ENCODE results near the gene SUV39H1.

The SUV39H1 gene

DNA sequence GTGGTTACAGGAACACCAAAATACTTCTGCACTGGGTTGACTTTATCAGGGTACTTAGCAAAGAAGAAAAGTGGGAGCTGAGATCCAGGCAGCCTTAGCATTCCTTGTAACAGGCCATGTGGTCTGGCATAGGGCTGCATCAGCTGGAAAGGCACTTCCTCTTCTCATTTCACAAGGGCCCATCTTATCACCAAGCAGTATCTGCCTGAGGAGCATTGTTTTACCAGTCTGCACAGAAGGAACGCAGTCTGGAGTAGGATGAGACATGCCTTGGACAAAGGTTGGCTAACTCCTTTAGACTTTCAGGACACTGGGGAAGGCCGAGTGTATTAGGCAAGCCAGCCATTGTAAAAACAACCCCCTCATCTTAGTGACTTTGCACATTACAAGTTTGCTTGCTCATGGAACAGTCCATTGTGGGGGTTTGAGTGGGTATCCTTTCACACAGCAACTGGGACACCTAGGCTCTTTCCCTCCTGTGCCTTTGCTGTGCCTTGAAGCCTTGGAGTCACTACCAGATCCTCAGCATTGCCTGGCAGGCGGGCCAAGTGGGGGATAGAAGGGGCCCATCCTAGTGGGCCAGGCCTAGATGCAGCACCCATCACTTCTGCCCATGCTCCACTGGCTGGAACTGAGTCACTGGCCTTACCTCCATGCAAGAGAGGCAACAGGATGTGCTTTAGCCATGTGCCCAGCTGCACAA lies 4.6 kb downstream of the SUV39H1 start:
- Histone ChIP-seq H3K36me3 (ENCODE audit: control insufficient read depth, low read length) (peaks cover 74% of the 10 kb centered on the region), H3K4me2 (ENCODE audit: low read length) (no peak overlapping the region), H3K9me3 (ENCODE audit: control insufficient read depth, insufficient read depth, low read length) (no peaks in the 10 kb centered on the region), H4K20me1 (ENCODE audit: control insufficient read depth, insufficient read depth, low read depth, low read length) (no peaks in the 10 kb centered on the region), H3F3A (ENCODE audit: control insufficient read depth, insufficient read depth) (no peaks in the 10 kb centered on the region), H3K79me2 (ENCODE audit: control insufficient read depth, low read length) (peaks cover 80% of the 10 kb centered on the region), H3K27me3 (ENCODE audit: control insufficient read depth, low read length) (no peaks in the 10 kb centered on the region), H3K4me1 (ENCODE audit: control insufficient read depth, low read length) (peaks cover 11% of the 10 kb centered on the region), H3K9me2 (replicated peaks; ENCODE audit: control insufficient read depth, low read length) (no peaks in the 10 kb centered on the region), H3K27ac (ENCODE audit: low read depth, low read length) (no peak overlapping the region), H3K4me3 (ENCODE audit: low read length) (no peak overlapping the region)
- no peak for TF ChIP-seq EZH2phosphoT487 (IDR thresholded peaks at IDR 0.05; ENCODE audit: borderline replicate concordance, low read length)
- TF ChIP-seq, protein P1, sequence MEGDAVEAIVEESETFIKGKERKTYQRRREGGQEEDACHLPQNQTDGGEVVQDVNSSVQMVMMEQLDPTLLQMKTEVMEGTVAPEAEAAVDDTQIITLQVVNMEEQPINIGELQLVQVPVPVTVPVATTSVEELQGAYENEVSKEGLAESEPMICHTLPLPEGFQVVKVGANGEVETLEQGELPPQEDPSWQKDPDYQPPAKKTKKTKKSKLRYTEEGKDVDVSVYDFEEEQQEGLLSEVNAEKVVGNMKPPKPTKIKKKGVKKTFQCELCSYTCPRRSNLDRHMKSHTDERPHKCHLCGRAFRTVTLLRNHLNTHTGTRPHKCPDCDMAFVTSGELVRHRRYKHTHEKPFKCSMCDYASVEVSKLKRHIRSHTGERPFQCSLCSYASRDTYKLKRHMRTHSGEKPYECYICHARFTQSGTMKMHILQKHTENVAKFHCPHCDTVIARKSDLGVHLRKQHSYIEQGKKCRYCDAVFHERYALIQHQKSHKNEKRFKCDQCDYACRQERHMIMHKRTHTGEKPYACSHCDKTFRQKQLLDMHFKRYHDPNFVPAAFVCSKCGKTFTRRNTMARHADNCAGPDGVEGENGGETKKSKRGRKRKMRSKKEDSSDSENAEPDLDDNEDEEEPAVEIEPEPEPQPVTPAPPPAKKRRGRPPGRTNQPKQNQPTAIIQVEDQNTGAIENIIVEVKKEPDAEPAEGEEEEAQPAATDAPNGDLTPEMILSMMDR (IDR thresholded peaks at IDR 0.05; ENCODE audit: low read depth, low read length, poor library complexity, severe bottlenecking) = no peak

DNA sequence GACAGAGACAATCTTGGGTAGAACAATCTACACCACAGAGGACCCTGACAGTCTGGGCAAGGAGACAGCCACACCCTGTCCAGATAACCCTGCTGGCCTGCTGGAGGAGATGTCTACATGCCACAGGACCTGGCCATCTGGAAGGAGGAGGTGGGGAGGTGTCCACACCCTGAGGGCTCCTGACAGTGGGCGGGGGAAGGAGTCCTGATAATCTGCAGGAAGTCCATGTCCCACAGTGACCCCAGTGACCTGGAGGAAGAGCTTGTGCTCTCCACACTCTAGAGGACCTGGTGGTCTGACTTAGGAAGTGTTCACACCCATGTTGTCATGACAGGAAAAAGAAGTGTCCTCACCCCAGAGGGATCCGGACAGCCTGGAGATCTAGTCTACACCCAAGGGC lies 5.5 kb downstream of the SUV39H1 start:
- TF ChIP-seq, protein P1 (IDR thresholded peaks at IDR 0.05; ENCODE audit: low read depth, low read length, poor library complexity, severe bottlenecking) = no peak
- TF ChIP-seq EZH2phosphoT487 (IDR thresholded peaks at IDR 0.05; ENCODE audit: borderline replicate concordance, low read length) = no peak
- Histone ChIP-seq H3K4me3 (ENCODE audit: low read length) (no peak overlapping the region), H3K36me3 (ENCODE audit: control insufficient read depth, low read length) (peaks cover 80% of the 10 kb centered on the region), H3K9me3 (ENCODE audit: control insufficient read depth, insufficient read depth, low read length) (no peaks in the 10 kb centered on the region), H3K27me3 (ENCODE audit: control insufficient read depth, low read length) (no peaks in the 10 kb centered on the region), H3K27ac (ENCODE audit: low read depth, low read length) (no peak overlapping the region), H3K4me1 (ENCODE audit: control insufficient read depth, low read length) (peaks cover 10% of the 10 kb centered on the region), H3K9me2 (replicated peaks; ENCODE audit: control insufficient read depth, low read length) (no peaks in the 10 kb centered on the region), H3K4me2 (ENCODE audit: low read length) (no peak overlapping the region), H4K20me1 (ENCODE audit: control insufficient read depth, insufficient read depth, low read depth, low read length) (no peaks in the 10 kb centered on the region), H3F3A (ENCODE audit: control insufficient read depth, insufficient read depth) (no peaks in the 10 kb centered on the region), H3K79me2 (ENCODE audit: control insufficient read depth, low read length) (peaks cover 78% of the 10 kb centered on the region)

DNA sequence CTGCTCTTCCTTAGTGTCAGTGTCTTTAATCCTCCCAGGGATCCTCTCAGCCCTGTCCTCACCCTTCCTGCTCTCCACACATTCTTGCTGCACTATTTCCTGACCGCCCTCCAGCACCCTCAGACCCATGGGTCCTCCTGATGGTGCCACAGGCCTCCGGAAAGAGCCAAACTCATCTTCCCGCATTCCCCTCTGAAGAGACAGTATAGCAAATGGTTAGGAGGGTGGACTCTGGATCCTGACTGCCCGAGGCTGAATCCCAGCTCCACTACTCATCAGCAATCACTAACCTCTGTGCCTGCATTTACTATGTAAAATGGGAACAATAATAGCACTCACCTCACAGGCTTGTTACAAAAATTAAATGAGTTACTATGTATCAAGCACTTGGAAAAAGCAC lies 6.2 kb downstream of the SUV39H1 start:
- H3K79me2 ChIP-seq (ENCODE audit: control insufficient read depth, low read length) = peaks cover 71% of the 10 kb centered on the region
- H3K4me3 ChIP-seq (ENCODE audit: low read length) = no peak overlapping the region
- H3K4me2 ChIP-seq (ENCODE audit: low read length) = no peak overlapping the region
- H3K4me1 ChIP-seq (ENCODE audit: control insufficient read depth, low read length) = peaks cover 7% of the 10 kb centered on the region
- no peak for TF ChIP-seq EZH2phosphoT487 (IDR thresholded peaks at IDR 0.05; ENCODE audit: borderline replicate concordance, low read length)
- TF ChIP-seq, protein P1 (IDR thresholded peaks at IDR 0.05; ENCODE audit: low read depth, low read length, poor library complexity, severe bottlenecking) = no peak
- H3K27ac ChIP-seq (ENCODE audit: low read depth, low read length) = no peak overlapping the region
- no peaks in the 10 kb centered on the region for H4K20me1 ChIP-seq (ENCODE audit: control insufficient read depth, insufficient read depth, low read depth, low read length)
- no peaks in the 10 kb centered on the region for H3K9me3 ChIP-seq (ENCODE audit: control insufficient read depth, insufficient read depth, low read length)
- no peaks in the 10 kb centered on the region for H3K27me3 ChIP-seq (ENCODE audit: control insufficient read depth, low read length)
- no peaks in the 10 kb centered on the region for H3K9me2 ChIP-seq (replicated peaks; ENCODE audit: control insufficient read depth, low read length)
- peaks cover 80% of the 10 kb centered on the region for H3K36me3 ChIP-seq (ENCODE audit: control insufficient read depth, low read length)
- H3F3A ChIP-seq (ENCODE audit: control insufficient read depth, insufficient read depth) = no peaks in the 10 kb centered on the region
